Ramos (cell line): ENCODE measurements around the gene SH3RF3.
"Not testable (repeated sequence)": the region's sequence is repeated elsewhere in the genome, so short reads cannot be mapped to it uniquely, and the experiment has no call there.

Experiments used
- in situ Hi-C: fragments of 300-500 bp; cut with MboI; formaldehyde crosslinking; loops from one replicate; pipeline ENCODE4 v1.14.3; 2022; ENCODE audit warnings: low sequenced_read_pairs; ENCODE audit not compliant: unreplicated experiment

The SH3RF3 gene

GRCh38 chr2:109532728-109533076 lies 403.7 kb downstream of the SH3RF3 start:
- in situ Hi-C loops: no loop called here

- in situ Hi-C loops: no loop called here
Measured at GRCh38 chr2:109533823-109534222, 404.8 kb downstream of the SH3RF3 start.

GRCh38 chr2:109535217-109535946 lies 406.4 kb downstream of the SH3RF3 start:
- in situ Hi-C loops: no loop called here

GRCh38 chr2:109536556-109536955 lies 407.6 kb downstream of the SH3RF3 start:
- in situ Hi-C loops: not testable (repeated sequence)

- in situ Hi-C loops: no loop called here
Measured at GRCh38 chr2:109537565-109538222, 408.7 kb downstream of the SH3RF3 start.

- in situ Hi-C loops: no loop called here
Measured at GRCh38 chr2:109538546-109538945, 409.5 kb downstream of the SH3RF3 start.

DNA sequence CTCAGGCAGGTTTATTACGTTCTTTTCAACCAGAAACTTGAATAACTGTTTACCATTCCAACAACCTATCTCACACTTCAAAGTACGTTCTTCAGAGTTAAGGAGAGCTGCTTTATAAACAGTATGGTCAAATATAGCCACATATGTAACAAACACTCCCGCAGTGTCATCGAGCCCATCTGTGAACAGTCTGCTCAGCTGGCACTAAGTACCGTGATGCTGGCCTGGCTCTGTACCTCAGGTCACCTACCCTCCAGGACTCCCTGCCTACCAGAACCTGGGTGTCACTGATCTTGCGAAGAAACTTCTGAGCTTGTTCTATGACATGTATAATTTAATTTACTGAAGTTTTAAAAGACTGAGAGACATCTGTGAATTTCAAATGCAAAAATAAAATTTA lies 413.4 kb downstream of the SH3RF3 start:
- in situ Hi-C loops: no loop called here

- in situ Hi-C loops: no loop called here
Measured at GRCh38 chr2:109545828-109546713, 417.1 kb downstream of the SH3RF3 start.

- in situ Hi-C loops: no loop called here
Measured at GRCh38 chr2:109547280-109547679, 418.3 kb downstream of the SH3RF3 start.

DNA sequence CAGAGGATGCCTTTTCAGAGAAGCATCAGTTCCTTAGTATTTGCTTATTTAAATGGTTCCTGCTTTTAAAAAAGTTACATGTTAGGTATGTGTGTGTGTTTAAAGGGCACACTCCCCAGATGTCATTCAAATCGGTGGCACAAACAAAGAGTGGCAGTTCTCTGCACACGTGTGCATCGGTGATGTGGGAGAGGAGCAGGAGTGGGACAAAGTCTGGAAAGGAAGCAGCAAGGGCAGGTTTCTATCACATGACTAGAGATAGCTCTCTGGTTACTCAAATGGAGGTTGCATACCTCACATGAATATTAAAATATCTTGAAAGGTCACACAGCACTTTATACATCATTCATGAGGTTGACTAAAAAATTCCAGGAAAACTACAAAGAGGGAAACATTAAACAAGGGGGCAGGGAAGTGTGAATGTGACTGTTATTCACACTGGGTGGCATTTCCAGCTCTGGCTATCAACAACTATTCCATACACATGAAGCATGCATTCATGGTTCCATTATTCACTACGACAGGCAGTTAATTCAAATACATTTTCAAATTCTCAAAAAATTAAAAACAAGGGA lies 420.1 kb downstream of the SH3RF3 start:
- in situ Hi-C loops: no loop called here
